GM18861 (cell line): ENCODE results near the gene EMC6.
A peak's percentile ranks its signal among the peaks of the same experiment; 100 is the strongest.
"Not testable (repeated sequence)": the region's sequence is repeated elsewhere in the genome, so short reads cannot be mapped to it uniquely, and the experiment has no call there.

Source experiments
- ATAC-seq: cut with Tn5 transposase; IDR thresholded peaks from one replicate; pipeline ENCODE4 v1.9.1; 2021; ENCODE audit not compliant: unreplicated experiment

The EMC6 gene

DNA sequence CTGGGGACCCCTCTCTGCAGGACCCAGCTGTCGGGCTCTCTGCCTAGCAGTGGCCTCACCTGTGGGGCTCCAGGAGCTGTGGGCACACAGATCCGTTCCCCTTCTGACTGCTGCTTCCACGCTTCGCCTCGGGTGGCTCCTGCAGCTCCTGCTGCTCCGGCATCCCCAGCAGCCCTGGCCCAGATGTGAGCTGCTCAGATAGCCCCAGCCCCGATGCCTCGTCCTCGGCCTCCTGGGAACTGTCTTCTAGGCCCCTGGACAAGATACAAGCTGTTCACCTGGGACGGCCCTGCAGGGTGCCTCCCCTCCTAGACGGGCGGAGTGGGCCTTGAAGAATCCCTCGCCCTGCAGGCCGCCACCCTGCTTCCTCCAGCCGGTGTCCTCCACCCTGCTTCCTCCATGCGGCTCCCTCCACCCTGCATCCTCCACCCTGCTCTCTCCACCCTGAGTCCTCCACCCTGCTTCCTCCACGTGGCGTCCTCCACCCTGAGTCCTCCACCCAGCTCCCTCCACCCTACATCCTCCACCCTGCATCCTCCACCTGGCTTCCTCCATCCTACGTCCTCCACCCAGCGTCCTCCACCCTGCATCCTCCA lies 11.0 kb downstream of the EMC6 start:
- no peak for ATAC-seq

DNA sequence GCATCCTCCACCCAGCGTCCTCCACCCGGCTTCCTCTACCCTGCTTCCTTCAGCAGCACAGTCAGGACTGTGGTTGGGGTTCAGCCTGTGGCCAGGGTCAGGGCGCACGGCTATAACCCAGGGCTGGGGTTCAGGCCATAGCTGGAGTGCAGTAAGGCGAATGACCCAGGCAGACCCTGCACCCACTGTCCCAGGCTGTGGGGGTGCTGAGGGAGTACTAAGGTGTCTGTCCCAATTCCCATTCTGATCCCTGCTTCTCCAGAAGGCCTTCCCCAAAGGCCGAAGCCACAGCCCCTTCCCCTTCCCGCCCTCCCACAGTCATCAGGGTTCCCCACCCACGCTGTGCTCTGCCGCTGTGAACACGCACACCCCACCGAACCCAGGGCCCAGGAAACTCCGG lies 12.4 kb downstream of the EMC6 start:
- ATAC-seq: no peak

DNA sequence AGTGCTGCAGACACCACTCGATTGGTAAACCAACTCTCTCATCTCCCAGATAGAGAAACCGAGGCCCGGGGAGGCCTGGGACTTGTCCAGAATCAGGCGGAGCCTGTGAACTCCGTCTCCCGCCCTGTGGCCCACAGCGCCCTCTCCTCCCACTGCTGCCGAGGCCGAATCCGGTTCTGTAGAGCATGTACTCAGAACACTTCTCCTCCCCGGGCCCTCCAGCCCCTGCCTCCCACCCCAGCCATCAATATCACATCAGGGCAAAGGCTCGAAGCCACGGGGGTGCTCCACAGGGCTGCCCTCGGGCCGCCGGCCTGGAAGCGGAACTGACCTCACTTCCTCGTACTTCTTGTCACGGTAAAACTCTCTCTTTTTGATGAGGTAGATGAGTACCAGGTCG lies 13.0 kb downstream of the EMC6 start:
- no peak for ATAC-seq

DNA sequence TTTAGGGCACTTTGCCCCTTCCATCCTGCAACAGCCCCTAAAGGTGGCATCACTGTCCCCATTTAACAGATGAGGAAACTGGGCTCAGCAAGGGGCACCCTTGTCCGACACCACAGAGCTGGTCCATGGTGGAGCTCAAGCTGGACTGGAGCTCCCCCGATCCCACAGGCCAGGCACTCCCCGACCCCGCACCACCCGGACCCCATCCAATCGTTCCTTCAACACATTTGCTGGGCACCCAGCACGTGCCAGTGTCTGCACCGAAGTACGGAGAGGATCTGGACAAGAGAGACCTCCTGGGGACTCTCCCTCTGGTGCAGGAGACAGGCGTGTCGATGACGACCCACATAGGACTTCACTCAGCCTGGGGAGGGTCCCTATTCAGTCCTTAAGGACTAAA lies 13.4 kb downstream of the EMC6 start:
- no peak for ATAC-seq

DNA sequence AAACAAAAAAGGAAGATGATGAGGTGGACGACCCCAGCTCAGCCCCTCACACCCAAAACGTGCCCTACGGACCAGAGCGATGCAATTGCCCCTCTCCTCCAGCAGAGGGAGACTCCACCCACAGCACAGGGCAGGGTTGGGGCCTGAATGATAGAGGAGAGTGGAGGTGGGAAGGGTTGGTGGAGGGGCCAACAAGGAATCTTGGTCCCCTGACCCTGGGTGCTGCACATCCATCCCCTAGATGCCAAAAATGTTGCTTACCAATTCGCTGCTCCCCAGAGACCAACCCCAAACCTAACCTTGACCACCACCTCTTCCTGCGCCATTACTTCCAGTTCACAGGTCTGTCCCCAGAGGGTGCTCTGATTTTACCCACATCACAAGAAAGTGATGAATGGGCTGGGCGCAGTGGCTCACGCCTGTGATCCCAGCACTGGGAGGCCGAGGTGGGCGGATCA lies 14.5 kb downstream of the EMC6 start:
- peak; percentile 56 for ATAC-seq

DNA sequence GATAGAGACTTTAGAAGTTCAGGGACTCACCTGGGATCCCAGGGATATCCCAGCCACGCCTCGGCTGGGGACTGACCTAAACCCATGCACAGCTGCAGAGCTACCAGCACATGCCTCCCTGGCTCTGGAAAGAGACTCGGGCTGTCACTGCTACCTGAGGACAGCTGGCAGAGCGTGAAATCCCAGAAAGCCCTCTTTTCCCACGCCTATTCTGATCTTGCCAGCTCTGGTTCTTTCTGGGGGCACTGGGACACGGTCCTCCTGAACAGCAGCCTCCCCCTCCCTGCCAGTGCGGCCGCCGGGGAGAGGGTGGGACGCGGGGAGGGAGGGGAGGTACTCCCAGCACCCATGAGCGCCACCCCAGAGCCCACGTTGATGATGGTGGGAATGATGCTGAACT lies 16.6 kb downstream of the EMC6 start:
- no peak for ATAC-seq

DNA sequence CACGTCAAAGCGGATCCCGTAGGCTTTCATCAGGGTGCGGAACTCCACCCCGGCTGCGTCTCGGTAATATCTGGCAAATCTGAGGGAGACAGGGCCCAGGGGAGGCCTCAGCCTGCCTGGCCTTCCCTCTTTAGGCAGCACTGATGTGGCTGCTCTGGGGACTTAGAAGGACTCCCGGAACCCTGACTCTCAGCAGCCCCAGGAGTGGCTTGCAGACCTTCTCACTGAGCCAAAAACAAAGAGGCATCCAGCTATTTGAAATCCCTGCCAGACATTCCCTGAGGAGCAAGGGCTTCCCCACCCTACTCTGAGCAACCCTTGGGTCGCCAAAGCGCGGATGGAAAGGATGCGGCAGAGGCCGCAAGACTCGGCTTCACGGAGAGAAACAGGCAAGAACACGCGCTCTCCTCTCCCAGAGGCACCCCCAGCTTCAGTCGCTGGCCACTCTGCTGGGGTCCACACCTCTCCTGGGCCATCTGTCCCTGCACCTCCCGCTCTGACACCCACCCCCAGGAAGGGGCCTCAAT lies 19.5 kb downstream of the EMC6 start:
- no peak for ATAC-seq

DNA sequence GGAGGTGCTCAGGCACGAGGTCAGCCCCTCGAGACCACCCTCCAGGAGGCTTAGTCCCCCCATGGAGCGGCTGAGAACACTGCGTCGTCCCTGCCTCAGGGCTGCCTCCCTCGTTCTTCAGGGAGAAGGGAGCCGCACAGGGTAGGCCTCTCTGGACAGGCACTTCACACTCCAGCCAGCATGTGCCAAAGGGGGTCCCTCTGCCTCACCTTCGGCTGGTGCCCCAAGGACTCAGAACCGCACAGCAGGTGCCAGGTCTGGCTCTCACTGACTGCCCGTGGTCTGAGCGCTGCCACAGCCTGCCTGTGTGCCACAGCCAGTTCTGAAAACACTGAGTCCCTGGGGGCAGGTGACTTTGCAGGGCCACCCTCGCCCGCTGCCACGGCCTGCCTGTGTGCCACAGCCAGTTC lies 20.2 kb downstream of the EMC6 start:
- ATAC-seq: no peak

DNA sequence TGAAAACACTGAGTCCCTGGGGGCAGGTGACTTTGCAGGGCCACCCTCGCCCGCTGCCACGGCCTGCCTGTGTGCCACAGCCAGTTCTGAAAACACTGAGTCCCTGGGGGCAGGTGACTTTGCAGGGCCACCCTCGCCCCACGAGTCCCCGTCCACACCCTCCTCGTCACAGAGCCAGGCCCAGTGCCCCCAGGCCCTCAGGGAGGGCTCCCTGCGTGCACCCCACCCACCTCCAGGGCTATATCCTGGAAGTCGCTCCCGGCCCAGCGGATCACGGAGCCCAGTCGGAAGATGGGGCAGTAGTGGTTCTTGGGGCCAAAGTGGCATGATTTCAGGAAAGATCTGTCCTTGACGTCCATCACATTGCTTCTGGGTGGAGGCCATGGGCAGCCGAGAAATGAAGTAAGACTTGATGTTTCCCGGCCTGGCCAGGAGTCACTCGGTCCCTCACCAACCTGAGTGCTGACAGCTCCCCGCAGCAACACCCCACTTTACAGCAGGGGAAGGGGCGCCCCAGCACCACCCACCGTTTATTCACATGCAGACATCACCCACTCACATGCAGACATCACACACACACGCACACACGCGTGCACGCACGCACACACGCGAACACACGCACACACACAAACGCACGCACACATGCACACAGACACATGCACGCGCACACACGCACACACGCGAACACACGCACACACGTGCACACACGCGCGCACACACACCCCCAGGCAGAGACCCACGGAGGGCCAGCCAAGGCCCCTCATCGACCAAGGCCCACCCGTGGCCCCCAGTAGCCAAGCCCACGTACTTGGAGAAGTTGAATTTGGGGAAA lies 20.9 kb downstream of the EMC6 start:
- ATAC-seq: no peak

DNA sequence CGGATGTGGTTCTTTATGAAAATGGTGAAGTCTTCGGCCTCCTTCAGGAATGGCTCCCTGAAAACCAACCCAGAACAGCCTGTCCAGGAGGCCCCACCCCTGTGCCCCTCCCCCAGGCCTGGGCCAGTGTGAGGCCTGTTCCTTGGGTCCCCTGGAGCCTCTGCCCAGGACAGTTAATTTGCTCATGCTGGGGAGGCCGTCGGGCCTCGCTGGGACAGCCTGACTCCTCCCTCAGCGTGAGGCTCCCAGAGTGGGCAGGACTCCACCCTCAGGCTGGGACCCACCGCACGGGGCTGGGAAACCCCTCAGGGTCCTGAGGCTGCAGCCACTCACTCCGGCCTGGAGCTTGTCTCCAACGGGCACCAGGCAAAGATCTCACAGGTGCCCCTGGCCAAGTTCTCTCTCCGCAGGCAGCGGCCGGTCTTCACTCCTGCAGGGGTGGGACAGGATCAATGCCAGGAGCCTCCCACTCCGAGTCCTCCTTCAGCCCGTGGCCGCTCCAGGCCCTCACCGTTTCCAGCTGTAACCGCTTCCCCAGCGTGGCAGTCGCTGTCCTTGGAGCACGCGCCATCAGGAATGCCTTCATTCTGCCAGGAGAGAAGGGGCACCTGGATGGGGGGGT lies 21.6 kb downstream of the EMC6 start:
- no peak for ATAC-seq

DNA sequence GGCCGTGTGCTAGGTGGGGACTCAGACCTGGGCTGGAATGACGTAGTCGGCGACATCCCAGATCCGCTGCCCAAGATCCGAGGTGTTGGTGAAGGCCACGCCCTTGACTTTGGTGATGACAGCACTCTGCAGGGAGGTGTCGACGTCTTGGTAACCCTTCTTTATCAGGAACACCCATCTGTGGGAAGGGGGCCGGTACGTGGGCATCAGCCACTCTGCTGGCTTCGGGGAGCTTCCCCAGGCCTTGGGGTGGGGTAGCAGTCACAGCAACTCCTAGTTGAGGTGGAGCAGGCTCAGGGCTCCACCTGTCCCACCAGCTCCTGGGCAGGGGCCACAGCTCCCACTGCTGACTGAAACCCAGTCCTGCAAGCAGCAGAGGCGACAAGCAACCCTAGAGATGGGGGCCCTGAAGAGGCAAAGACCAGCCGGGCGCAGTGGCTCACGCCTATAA lies 23.0 kb downstream of the EMC6 start:
- no peak for ATAC-seq

DNA sequence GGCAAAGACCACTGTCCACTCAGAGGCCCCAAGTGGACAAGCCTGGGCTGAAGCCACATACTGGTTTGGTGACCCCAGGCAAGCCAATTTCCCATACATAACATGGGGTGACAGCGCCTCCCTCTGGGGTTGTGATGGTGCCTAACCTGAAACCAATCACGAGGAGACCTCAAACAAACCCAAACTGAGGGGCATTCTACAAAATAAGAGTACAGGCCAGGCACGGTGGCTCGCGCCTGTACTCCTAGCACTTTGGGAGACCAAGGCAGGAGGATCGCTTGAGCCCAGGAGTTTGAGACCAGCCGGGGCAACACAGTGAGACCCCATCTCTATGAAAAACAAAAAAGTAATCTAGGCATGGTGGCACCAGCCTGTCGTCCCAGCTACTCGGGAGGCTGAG lies 23.7 kb downstream of the EMC6 start:
- ATAC-seq: no peak

DNA sequence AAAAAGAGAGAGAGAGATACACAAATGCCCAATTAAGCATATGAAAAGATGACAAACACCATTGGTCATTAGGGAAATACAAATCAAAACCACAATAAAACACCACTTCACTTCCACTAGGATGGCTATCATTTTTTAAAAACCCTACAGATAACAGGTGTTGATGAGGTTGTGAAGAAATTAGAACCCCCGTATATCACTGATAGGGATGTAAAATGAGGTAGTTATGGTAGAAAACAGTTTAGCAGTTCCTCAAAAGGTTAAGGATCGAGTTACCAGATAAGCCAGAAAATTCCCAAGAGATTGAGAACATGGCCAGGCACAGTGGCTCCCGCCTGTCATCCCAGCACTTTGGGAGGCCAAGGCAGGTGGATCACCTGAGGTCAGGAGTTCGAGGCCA lies 24.5 kb downstream of the EMC6 start:
- ATAC-seq: no peak

DNA sequence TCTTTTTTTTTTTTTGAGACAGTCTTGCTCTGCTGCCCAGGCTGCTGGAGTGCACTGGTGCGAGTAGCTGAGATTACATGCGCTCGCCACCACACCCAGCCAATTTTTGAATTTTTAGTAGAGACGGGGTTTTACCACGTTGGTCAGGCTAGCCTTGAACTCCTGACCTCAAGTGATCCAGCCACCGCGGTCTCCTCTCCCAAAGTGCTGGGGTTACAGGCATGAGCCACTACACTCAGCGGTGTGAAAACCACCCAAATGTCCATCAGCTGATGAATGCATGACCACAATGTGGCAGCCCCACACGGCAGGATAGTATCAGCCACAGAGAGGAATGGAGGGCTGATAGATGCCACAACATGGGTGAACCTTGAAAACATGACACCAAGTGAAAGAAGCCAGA lies 25.2 kb downstream of the EMC6 start:
- peak; percentile 51 for ATAC-seq

DNA sequence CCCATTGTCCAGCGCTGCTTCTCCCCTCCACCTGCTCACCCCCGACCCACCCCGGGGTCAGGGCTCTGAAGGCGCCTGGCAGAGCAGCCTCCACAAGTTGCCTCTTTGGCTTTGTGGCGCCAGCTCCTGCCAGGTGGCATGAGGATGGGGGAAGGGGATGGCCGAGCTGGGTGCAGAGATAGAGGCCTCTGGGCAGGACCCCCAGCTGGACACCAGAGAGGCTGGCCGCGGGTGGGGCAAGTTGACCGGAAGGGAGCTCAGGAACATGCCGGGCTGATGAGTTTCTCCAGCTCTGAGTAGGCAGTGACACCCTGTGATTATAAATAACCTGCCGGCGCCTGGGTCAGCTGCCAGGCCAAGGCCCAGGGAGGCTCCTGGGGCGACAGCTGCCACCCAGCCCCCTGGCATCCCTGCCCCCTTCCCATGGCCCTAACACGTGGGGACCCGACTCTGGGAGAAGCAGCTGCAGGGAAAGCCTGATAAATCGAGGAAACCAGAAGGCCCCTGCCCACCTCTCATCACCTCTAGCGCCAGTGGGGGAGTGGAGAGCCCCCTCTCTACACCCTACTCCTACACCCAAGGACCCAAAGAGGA lies 26.6 kb downstream of the EMC6 start:
- ATAC-seq: no peak

DNA sequence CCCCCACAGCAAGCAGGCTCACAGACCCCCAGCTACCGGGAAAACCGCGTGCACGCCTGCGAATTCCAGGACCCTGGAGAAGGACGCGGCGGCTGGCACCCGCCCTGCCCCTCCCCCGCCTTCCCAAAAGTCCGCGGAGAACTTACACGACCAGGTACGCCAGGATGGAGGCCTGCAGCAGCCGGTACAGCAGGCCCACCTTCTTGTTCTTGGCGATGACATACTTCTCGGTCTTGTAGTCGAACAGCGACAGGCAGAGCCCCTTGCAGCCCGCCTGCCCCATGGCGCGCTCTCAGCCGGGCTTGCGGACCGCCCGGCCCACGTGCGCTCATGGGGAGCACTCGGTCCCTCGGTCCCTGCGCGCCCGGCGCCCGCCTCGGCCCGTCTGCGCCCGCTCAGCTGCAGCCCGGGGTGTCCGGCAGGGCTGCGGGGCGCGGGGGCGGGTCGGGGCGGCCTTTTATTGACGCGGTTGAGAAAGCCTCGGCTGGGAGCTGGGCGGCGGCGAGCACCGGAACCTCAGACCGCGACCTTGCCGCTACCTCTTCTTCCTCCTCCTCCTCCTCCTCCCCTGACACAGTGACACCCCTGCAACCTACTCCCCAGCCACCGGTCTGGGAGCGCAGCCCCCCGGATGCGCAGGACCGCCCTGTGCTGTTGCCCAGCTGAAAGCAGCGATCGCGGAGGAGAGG lies 27.3 kb downstream of the EMC6 start, which contains the start of gene P2RX5:
Gene P2RX5 (minus strand): TSS at position 433 of the 689 bp plus-strand sequence. CDS start 150 bp downstream, at position 283.
- ATAC-seq: no peak

DNA sequence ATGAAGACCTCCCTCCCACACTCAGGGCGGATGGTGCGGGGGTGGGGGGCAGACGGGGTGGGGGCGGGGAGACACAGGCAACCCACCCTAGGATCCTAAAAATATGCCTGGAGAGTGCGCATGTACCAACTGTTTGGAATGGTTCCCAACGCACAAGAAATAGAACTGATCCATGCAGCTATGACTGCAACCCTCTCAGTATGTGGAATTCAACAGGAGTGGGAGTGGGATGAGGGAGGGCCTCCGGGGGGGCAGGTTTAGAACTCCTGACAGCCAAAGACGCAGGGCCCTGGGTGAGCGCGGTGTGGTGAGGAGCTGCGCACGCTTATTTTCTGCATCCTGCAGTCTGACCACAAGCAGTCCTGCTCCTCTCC lies 28.5 kb downstream of the EMC6 start:
- ATAC-seq: no peak

DNA sequence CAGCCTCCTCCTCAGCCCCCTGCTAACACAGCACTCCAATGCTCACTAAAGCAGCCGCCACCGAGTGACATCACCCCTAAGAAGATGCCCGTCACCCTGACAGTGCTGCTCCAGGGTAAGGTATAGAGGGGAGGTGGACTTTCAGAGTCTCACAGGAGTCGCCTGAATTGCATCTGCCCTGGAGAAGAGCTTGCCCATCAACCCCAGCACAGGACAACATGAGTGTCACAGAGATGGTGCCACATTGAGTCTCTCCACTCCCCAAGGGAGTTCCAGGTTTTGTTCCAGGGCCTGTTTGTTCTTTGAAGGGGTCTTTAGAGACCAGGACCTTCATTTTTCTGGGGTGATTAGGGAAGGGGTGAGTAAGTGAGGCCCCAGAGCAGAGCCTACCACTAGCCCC lies 29.5 kb downstream of the EMC6 start:
- no peak for ATAC-seq

DNA sequence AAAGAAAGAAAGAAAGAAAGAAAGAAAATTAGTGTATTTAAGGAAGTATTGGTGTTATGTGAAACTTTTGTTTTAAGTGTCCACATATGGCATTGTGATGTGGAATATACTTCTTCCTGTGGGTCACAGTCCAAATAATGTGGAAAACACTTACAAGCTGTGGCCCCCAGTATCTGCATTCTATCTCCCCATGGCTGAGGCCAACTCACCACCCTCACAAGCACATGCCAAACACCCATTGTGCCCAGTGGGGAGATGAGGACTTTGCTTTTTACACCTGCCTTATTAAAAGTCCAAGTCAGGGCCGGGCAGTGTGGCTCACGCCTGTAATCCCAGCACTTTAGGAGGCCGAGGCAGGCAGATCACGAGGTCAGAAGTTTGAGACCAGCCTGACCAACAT lies 31.3 kb downstream of the EMC6 start:
- no peak for ATAC-seq

DNA sequence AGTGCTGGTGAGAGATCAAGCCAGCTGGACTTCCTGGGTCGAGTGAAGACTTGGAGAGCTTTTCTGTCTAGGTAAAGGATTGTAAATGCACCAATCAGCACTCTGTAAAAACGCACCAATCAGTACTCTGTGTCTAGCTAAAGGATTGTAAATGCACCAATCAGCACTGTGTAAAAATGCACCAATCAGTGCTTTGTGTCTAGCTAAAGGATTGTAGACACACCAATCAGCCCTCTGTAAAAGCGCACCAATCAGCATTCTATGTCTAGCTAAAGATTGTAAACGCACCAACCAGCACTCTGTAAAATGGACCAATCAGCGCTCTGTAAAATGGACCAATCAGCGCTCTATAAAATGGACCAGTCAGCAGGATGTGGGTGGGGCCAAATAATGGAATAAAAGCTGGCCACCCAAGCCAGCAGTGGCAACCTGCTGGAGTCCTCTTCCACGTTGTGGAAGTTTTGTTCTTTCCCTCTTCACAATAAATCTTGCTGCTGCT lies 33.5 kb downstream of the EMC6 start:
- not testable (repeated sequence) for ATAC-seq
